ENCODE data around the gene GPR37L1. TPM values are rescaled to one million over a fixed set of nuclear protein-coding genes. Genes with fewer than 3 reads are reported as not detected.

Gene GPR37L1
- total and polyA plus RNA-seq, 2 of the 4 experiments (the other 2 are of a cell fraction), result 0.02 TPM; not detected in 1

GRCh38 chr1:202084791-202085681, 37.7 kb upstream of the GPR37L1 start:
- Histone ChIP-seq H3K9ac (ENCODE audit: low read depth, low read length) (no peak overlapping the region), H2BK5ac (ENCODE audit: low read depth, low read length, poor library complexity, severe bottlenecking) (no peak overlapping the region), H3K4me1 (ENCODE audit: control insufficient read depth, insufficient read depth, low read length) (peaks cover 3% of the 10 kb centered on the region; the same call in 1 of the 2 replicates), H4K8ac (ENCODE audit: low read depth in 2 of 2, low read length in 2 of 2) (no peak overlapping the region), H2AK5ac (ENCODE audit: low read depth, low read length) (no peak overlapping the region), H4K20me1 (ENCODE audit: insufficient read depth, low read length) (no peaks in the 10 kb centered on the region), H4K5ac (ENCODE audit: low read depth, low read length) (no peak overlapping the region), H2BK20ac (ENCODE audit: low read depth, low read length) (no peak overlapping the region), H2BK15ac (ENCODE audit: low read depth, low read length) (no peak overlapping the region), H3K79me1 (ENCODE audit: low read depth in 1 of 2, low read length in 2 of 2) (no peaks in the 10 kb centered on the region), H3K36me3 (ENCODE audit: control insufficient read depth, insufficient read depth, low read length) (no peaks in the 10 kb centered on the region), H3K23ac (ENCODE audit: low read depth, low read length) (no peak overlapping the region), H2AFZ (replicated peaks; ENCODE audit: low read length, poor library complexity) (no peak overlapping the region), H3K4me3 (ENCODE audit: insufficient read depth, low read depth, low read length) (no peak overlapping the region), H3K4ac (ENCODE audit: low read depth, low read length) (no peak overlapping the region), H2BK120ac (ENCODE audit: low read depth, low read length) (no peak overlapping the region), H3K27me3 (ENCODE audit: control insufficient read depth, insufficient read depth, low read length) (peaks cover 17% of the 10 kb centered on the region), H3K14ac (replicated peaks; ENCODE audit: low read depth, low read length) (no peak overlapping the region), H3K9me1 (ENCODE audit: insufficient read depth, low read length) (0 out of 2 replicates have a peak, but pooled peaks cover 3% of the 10 kb centered on the region), H2AK9ac (replicated peaks; ENCODE audit: low read depth, low read length, poor library complexity) (no peak overlapping the region), H4K91ac (ENCODE audit: insufficient read depth, low read depth, low read length) (no peak overlapping the region), H3K56ac (ENCODE audit: extremely low read depth, insufficient read depth, low read length) (no peak overlapping the region), H3K9me3 (ENCODE audit: control insufficient read depth, insufficient read depth, low read length) (no peaks in the 10 kb centered on the region), H3K27ac (ENCODE audit: insufficient read depth, low read length) (no peak overlapping the region), H3K18ac (ENCODE audit: low read depth, low read length) (no peak overlapping the region), H3K4me2 (ENCODE audit: low read depth, low read length) (no peak overlapping the region)
- no peak for TF ChIP-seq USF2 (IDR thresholded peaks at IDR 0.05; ENCODE audit: low read depth, low read length)
- TF ChIP-seq CEBPB (IDR thresholded peaks at IDR 0.05; ENCODE audit: low read depth, low read length), result no peak
- POLR2A ChIA-PET (ENCODE audit: unreplicated experiment), result no interaction called here
- in situ Hi-C loops (cut with MboI; ENCODE audit: low sequenced_read_pairs) (no loop called here), intact Hi-C loops (cut with micrococcal nuclease) (no loop called here), dilution Hi-C loops (cut with HindIII; ENCODE audit: low sequenced_read_pairs, unreplicated experiment) (no loop called here)
- DNase-seq (no peak), ATAC-seq (ENCODE audit: low read depth) (no peak)
- 63% methylated on average over 3 of the region's 16 CpGs; no CpG with 5 or more reads in 1 of the 2 experiments for WGBS, 2 experiments (ENCODE audit: extremely low coverage in 2 of 2, insufficient read length in 1 of 2)
- CTCF ChIA-PET, result no interaction called here
- BruUV-seq (replicated peaks), result no TSS peak

Measured in IMR-90 (cell line).